Neutrophil (primary cell): ENCODE data around the gene MARCHF2.

ENCODE experiments used
- H3K27ac ChIP-seq: fragments of 200-600 bp; sonication (generic); 2 replicates; pipeline ENCODE4 v1.5.1; 2016; ENCODE audit warnings: mild to moderate bottlenecking, moderate library complexity
- H3K27me3 ChIP-seq: fragments of 200-600 bp; sonication (generic); 2 replicates; pipeline ENCODE4 v1.6.0; 2016; ENCODE audit warnings: mild to moderate bottlenecking
- H3K36me3 ChIP-seq: fragments of 200-600 bp; sonication (generic); 2 replicates; pipeline ENCODE4 v1.5.1; 2017
- H3K4me1 ChIP-seq, 2 experiments: fragments of 200-600 bp in 1 of 2; sonication (generic) in 1 of 2; 1 replicate in 1 of 2; 2 replicates in 1 of 2; pipeline versions ENCODE4 v1.5.1 to v1.6.1; 2013 to 2016; ENCODE audit warnings: low read depth in 1 of 2, low read length in 1 of 2, mild to moderate bottlenecking in 1 of 2, moderate library complexity in 1 of 2; ENCODE audit not compliant: control insufficient read depth in 1 of 2, insufficient read depth in 1 of 2
- H3K4me3 ChIP-seq, 2 experiments: fragments of 200-600 bp in 1 of 2; sonication (generic) in 1 of 2; 1 replicate in 1 of 2; 2 replicates in 1 of 2; pipeline ENCODE4 v1.5.1; 2013 to 2016; ENCODE audit warnings: low read depth in 1 of 2, low read length in 1 of 2, mild to moderate bottlenecking in 1 of 2, moderate library complexity in 1 of 2
- H3K9me3 ChIP-seq: fragments of 200-600 bp; sonication (generic); 2 replicates; pipeline ENCODE4 v1.5.1; 2016
- TF ChIP-seq, protein P1 (sequence below): fragments of 200-600 bp; sonication (generic); IDR thresholded peaks from 2 replicates; pipeline ENCODE4 v1.5.1; 2016; ENCODE audit warnings: antibody characterized with exemption

Gene MARCHF2

DNA sequence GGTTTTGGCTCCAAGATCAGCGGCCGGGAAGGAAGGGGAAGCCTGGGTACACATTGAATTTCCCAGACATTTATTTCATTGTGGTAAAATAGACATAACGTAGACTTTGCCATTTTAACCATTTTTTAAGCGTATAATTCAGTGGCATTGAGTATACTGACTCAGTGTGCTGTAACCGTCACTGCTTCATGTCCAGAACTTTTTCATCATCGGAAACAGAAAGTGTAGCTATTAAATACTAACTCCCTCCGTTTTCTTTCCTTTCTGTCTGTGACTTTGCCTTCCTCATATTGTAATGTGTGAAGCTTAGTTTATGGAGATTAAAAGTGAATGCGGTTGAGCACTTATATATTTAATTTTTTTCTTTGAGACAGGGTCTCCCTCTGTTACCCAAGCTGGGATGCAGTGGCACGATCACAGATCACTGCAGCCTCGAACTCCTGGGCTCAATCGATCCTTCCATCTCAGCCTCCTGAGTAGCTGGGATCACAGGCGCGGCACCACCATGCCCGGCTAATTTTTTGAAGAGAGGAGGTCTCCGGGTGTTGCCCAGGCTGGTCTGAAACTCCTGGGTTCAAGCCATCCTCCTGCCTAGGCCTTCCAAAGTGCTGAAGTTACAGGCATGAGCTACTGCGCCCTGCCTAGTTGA is 33.1 kb downstream of the MARCHF2 start:
- TF ChIP-seq, protein P1, sequence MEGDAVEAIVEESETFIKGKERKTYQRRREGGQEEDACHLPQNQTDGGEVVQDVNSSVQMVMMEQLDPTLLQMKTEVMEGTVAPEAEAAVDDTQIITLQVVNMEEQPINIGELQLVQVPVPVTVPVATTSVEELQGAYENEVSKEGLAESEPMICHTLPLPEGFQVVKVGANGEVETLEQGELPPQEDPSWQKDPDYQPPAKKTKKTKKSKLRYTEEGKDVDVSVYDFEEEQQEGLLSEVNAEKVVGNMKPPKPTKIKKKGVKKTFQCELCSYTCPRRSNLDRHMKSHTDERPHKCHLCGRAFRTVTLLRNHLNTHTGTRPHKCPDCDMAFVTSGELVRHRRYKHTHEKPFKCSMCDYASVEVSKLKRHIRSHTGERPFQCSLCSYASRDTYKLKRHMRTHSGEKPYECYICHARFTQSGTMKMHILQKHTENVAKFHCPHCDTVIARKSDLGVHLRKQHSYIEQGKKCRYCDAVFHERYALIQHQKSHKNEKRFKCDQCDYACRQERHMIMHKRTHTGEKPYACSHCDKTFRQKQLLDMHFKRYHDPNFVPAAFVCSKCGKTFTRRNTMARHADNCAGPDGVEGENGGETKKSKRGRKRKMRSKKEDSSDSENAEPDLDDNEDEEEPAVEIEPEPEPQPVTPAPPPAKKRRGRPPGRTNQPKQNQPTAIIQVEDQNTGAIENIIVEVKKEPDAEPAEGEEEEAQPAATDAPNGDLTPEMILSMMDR, result no peak
- Histone ChIP-seq H3K9me3 (no peaks in the 10 kb centered on the region), H3K27me3 (no peaks in the 10 kb centered on the region), H3K36me3 (peaks cover 6% of the 10 kb centered on the region), H3K4me3 (peak overlapping the region; percentile 95 to 98), H3K4me1 (peaks cover 28 to 42% of the 10 kb centered on the region in 2 experiments), H3K27ac (peak overlapping the region; percentile 90)

DNA sequence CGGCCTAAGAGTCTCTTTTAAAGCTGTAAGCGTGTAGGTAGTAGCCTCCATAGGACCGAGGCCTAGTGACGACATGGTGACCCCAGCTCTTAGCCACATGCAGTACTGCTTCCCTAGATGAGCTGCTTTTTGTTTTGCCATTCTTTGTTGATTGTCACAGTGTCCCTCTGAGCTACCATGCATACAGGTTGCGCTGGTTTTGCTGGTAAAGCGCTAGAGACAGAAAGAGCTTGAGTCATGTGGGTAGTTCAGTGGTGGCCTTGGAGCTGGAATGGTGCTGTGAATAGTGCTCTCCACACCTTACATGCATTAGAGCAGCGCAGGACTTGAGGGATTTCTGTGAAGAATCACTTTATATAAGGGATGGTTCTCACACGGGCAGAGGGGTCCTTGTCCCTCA is 36.7 kb downstream of the MARCHF2 start:
- Histone ChIP-seq H3K4me3 (no peak overlapping the region), H3K36me3 (peaks cover 14% of the 10 kb centered on the region), H3K9me3 (no peaks in the 10 kb centered on the region), H3K27me3 (no peaks in the 10 kb centered on the region), H3K4me1 (peaks cover 31 to 38% of the 10 kb centered on the region in 2 experiments), H3K27ac (no peak overlapping the region)
- TF ChIP-seq, protein P1, result no peak

DNA sequence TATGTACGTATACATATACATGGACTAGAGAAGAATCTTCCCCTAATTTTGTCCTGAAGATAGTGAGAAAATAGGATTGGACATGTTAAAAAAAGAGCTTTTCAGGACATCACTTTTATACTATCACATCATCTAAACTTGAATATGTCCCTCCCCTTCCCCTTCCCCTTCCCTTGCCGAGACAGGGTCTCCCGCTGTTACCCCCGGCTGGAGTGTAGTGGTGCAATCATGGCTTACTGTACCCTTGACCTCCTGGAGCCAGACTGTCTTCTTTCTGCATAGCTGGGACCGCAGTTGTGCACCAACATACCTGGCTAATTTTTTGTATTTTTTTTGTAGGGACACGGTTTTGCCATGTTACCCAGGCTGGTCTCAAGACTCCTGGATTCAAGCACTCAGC is 38.3 kb downstream of the MARCHF2 start:
- no peak overlapping the region for H3K4me3 ChIP-seq
- peaks cover 21 to 28% of the 10 kb centered on the region in 2 experiments for H3K4me1 ChIP-seq
- TF ChIP-seq, protein P1, result no peak

DNA sequence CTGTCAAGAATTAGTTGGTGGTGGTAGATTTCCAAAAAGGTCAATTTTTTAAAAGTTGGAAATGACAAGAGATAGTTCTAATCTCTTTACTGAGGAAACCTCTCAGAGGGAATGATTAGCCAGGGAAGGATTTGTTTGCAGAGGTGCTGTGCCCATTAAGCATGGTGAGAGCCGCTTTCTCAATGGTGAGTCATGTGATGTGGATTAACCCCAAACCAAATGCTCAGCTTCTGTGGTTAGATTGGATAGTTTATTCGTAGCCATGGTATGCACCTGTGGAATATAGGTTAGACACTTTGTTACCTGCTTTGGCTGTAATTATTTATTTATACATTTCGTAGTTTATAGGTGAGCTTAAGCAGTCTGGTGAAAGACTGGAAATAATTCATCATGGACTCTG is 38.8 kb downstream of the MARCHF2 start:
- peaks cover 16 to 23% of the 10 kb centered on the region in 2 experiments for H3K4me1 ChIP-seq
- H3K27ac ChIP-seq, result peak overlapping the region; percentile 15
- TF ChIP-seq, protein P1, result no peak
- no peaks in the 10 kb centered on the region for H3K27me3 ChIP-seq
- H3K36me3 ChIP-seq, result peaks cover 19% of the 10 kb centered on the region
- no peak overlapping the region for H3K4me3 ChIP-seq
- no peaks in the 10 kb centered on the region for H3K9me3 ChIP-seq

More for the DNA sequence above, 38.3 kb downstream of the MARCHF2 start:
- no peaks in the 10 kb centered on the region for H3K9me3 ChIP-seq
- no peaks in the 10 kb centered on the region for H3K27me3 ChIP-seq
- H3K27ac ChIP-seq, result peak overlapping the region; percentile 15
- H3K36me3 ChIP-seq, result peaks cover 18% of the 10 kb centered on the region

DNA sequence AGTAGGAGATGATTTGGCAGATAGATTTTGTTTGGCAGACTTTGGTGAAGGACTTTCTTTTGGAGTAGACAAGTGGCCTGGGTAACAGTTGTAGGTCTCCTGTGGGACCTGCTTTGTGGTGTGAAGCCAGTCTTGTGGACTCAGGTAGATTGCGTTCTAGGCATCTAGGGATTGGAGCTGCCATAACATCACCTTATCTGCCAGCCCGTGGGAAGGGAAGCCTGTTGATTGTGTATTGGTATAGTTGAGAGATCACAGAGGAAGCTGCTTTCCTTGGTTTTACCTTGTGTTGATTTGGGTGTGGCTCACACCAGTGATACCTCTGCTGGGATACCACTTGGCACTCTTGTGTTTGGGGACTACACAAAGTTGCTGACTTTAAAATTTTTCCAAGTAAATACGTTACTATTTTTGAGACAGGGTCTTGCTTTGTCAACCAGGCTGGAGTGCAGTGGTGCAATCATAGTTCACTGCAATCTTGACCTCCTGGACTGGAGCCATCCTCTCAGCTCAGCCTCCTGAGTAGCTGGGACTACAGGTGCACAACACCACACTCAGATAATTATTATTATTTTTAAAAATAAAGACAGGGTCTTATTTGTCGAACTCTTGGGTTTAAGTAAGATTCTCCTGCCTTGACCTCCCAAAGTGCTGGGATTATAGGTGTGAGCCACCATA is 39.5 kb downstream of the MARCHF2 start:
- Histone ChIP-seq H3K36me3 (peaks cover 26% of the 10 kb centered on the region), H3K4me3 (no peak overlapping the region), H3K4me1 (peaks cover 11 to 16% of the 10 kb centered on the region in 2 experiments), H3K9me3 (no peaks in the 10 kb centered on the region), H3K27me3 (no peaks in the 10 kb centered on the region), H3K27ac (peak overlapping the region; percentile 2)
- TF ChIP-seq, protein P1, result no peak
